GM20000 (cell line): ENCODE data around the gene RAB6B.

Experiments used
- DNase-seq: peaks from one replicate; pipeline ENCODE4 v3.0.0; 2012; ENCODE audit warnings: low spot score
- TF ChIP-seq, protein P1 (sequence below): IDR thresholded peaks from 2 replicates; pipeline ENCODE4 v1.5.1; 2012; ENCODE audit warnings: mild to moderate bottlenecking, control low read depth; ENCODE audit errors: extremely low read depth, missing control alignments

RAB6B gene

DNA sequence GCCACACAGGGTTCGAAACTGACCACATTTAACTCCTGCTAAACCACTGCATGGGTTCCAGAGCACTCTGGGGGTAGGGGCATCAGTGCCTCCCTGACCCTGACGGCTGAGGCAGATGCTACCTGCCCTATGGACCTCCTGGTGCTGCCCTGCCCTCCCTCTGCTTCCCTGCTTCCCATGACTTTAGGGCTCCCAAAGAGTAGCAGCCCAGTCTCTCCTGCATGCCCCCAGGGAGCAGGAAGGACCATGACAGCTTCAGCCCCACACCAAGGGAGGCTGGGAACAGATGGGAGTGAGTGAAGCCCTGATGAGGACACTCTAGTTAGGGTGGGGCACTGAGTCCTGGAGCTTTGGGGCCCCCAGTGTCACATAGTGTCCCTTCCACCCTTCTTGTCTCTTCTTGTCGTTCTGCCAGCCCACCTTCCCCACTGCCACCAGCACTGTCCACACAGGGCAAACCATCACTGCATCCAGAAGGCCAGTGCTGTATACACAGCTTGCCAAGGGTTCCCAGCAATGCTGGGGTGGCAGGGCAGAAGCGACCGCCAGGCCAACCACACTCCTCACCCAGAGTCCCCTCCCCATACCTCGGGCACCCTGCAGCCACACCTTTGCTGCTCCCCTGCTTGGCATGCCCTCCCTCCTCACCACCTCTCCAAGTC is 59.1 kb downstream of the RAB6B start:
- DNase-seq = no peak
- TF ChIP-seq, protein P1, sequence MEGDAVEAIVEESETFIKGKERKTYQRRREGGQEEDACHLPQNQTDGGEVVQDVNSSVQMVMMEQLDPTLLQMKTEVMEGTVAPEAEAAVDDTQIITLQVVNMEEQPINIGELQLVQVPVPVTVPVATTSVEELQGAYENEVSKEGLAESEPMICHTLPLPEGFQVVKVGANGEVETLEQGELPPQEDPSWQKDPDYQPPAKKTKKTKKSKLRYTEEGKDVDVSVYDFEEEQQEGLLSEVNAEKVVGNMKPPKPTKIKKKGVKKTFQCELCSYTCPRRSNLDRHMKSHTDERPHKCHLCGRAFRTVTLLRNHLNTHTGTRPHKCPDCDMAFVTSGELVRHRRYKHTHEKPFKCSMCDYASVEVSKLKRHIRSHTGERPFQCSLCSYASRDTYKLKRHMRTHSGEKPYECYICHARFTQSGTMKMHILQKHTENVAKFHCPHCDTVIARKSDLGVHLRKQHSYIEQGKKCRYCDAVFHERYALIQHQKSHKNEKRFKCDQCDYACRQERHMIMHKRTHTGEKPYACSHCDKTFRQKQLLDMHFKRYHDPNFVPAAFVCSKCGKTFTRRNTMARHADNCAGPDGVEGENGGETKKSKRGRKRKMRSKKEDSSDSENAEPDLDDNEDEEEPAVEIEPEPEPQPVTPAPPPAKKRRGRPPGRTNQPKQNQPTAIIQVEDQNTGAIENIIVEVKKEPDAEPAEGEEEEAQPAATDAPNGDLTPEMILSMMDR = no peak

DNA sequence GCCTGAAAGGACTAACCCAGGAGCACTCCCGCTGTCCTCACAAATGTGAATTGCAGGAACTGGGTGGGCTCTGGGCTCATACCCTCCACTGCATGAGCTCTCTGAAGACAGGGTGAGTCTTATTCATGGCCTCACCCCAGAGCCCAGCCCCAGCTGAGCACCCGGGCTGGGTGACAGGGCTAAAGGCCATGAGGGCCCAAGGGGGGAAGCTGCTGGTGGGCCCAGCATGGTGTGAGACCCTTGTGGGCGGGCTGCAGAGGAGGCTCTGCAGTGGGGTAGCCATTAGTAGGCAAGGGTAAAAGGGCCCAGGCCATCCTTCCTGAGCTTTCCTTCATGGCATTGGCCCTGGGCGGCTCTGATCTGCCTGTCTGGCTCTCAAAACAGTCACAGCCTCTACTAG is 59.7 kb downstream of the RAB6B start:
- no peak for DNase-seq
- TF ChIP-seq, protein P1 = no peak

DNA sequence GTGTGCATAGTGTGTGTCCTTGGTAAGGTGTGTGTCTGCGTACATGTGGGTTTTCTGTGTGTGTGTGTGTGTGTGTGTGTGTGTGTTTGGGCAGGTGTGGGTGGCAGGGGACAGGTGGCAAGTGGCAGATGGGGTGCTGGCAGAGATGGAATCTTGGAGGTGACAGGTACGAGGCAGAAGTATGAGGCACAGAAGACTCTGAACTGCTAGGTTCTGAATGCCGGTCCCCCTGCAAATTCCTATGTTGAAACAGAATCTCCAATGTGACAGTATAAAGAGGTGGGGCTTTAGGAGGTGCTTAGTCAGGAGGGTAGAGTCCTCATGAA is 60.3 kb downstream of the RAB6B start:
- TF ChIP-seq, protein P1 = no peak

DNA sequence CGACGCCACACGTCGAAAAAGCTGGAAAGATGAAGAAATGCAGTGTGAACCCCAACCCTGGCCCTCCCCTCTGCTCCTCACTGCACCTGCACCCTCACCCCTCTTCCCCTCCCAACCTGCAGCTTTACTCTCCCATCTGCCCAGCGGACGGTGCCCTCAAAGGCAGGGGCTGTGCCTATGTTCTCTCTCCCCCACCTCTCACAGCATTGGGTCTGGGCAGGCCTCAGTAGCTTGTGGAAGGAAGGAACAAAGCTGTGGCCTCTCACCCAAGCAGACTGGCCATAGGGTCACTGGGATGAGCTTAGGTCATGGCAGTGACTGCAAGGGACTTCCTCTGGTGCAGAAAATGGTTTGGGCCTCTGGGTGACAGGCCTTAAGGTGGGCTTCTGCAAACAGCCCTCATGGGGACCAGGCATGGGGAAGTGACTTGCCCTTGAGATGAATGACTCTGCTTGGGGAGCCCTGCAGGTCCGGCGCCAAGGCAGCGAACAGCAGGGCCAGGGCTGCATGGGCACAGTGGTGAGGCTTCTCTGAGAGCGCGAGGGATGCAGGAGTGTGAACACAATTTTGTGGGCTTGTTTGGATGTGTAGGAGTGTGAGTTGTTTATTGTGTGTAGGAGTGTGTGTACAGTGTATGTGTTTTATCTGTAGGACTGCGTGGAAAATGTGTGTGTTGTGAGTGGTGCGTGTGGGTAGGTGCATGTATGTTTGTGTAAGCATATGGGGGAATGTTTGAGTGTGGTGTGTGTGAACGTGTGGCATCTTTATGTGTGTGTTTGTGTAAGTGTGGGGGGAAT is 60.9 kb downstream of the RAB6B start:
- no peak for DNase-seq
- TF ChIP-seq, protein P1 = no peak

More for the DNA sequence above, 60.3 kb downstream of the RAB6B start:
- DNase-seq = no peak

DNA sequence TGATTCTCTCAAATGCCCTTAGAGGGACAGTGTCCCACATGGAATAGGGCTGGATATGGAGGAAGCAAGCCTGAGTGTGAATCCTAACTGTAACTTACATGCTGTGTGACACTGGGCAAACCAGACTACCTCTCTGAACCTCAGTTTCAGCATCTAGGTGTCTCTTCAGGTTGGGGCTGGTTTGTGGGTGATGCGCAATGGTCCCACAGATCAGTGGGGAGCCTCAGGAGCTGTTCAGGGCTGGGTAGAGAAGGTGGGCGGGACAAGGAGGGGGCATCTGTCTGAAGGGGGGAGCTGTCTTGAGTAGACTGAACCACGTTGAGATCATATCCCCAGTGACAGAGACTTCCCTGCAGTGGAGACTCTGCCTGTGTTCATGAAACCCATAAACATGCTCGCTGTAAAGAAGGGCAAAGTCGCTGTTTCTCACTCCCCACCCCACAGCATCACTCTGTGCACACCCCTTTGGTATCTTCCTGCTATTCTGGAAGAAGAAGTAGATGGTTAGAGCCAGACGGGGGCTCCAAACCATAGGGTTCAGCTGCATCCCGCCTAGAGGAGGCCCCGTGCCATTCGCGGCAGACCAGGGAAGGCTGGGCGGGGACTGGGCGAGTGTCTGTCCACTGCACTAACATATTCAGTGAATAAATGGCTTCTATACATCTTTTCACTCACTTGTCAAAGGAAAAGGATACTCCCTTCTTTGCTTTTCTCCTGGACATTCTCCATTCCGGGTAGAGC is 61.6 kb downstream of the RAB6B start:
- no peak for DNase-seq
- TF ChIP-seq, protein P1 = no peak

DNA sequence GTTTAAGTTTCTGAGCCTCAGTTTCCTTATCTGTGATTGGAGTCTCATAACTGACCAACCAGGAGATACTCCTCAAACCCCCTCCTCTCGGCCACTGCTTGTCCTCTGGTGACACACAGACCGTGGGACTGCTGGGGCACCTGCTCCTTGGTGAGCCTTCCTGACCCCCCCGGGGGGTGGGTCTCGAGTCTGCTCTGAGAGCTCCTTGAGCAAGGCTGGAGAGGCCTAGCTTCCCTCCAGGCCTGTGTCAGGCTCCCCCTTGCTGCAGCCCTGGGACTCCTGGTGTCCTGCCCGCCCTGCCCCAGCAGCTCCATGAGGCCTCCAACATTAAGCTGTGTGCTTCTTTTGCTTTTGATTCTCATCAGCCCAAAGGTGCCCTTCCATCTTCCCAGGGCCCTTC is 62.4 kb downstream of the RAB6B start:
- no peak for DNase-seq
- TF ChIP-seq, protein P1 = no peak

DNA sequence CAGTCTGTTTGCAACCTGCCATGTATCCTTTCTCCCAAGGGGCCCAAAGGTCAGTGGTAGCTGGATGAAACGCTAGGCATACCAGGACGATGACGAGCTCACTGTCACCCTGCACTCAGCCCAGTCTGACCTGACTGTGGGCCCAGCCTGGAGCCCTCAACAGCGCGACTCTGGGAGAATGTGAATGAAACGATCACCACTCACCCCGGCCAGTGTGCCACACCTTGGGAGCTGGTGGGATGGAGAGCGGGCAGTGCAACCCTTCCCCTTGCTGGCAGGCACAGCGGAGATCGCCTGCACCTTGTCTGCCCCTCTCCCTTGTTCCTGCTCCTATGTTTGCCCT is 62.9 kb downstream of the RAB6B start:
- TF ChIP-seq, protein P1 = no peak
- DNase-seq = no peak
